ENCODE results near the gene ADAM19.
A peak's percentile ranks its signal among the peaks of the same experiment; 100 is the strongest.

Gene ADAM19

DNA sequence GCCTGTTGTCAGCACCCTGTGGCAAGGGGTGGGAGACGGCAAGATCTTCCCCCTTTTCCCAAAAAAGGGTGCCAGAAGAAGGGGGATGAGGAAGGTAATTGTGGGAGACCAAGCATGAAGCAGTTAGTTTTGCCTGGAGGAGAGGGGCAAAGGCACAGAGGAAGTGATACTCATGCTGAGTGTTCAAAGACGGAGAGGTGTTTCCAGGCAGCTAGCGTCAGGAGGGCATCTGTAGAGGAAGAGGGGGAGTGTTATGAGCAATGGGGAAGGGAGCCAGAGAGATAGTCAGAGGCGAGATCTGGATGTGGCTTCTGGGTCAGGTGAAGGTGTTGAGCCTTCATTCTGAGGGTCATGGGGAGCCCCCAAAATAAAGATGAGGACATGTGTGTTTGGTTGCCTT lies 26.9 kb upstream of the ADAM19 start:
- Mint-ChIP-seq H3K27me3 (no peaks in the 10 kb centered on the region), H3K27ac (peak overlapping the region; percentile 90), H3K4me3 (peak overlapping the region; percentile 66), H3K9me3 (ENCODE audit: low read depth) (no peaks in the 10 kb centered on the region), H3K4me1 (ENCODE audit: low read depth) (peaks cover 66% of the 10 kb centered on the region), H3K36me3 (no peaks in the 10 kb centered on the region)

DNA sequence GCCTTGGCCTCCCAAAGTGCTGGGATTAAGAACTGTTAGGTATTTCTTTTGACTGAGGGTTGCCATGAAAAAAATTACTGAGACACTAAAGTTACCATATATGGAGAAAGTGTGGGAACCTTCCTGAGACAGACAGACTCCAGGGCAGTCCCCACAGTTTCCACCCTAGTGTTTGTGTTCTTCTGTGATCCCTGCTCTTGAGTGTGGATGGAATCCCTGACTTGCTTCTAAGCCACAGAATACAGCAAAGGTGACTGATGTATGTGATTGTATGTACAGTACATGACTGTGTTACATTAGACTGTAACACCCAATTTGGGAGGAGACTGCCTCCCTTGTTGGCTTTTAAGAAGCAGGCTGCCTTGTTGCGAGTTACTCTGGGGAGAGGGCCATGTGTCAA lies 24.7 kb upstream of the ADAM19 start:
- Mint-ChIP-seq H3K9me3 (ENCODE audit: low read depth) (no peaks in the 10 kb centered on the region), H3K36me3 (no peaks in the 10 kb centered on the region), H3K27ac (peak overlapping the region; percentile 70)

GRCh38 chr5:157599565-157599964 lies 24.0 kb upstream of the ADAM19 start:
- Mint-ChIP-seq H3K9me3 (ENCODE audit: low read depth) (no peaks in the 10 kb centered on the region), H3K36me3 (no peaks in the 10 kb centered on the region), H3K4me3 (no peak overlapping the region), H3K4me1 (ENCODE audit: low read depth) (peaks cover 77% of the 10 kb centered on the region), H3K27me3 (no peaks in the 10 kb centered on the region), H3K27ac (peak overlapping the region; percentile 29)

More for the DNA sequence above, 24.7 kb upstream of the ADAM19 start:
- H3K27me3 Mint-ChIP-seq = no peaks in the 10 kb centered on the region
- H3K4me1 Mint-ChIP-seq (ENCODE audit: low read depth) = peaks cover 77% of the 10 kb centered on the region
- H3K4me3 Mint-ChIP-seq = no peak overlapping the region

GRCh38 chr5:157598350-157598936 lies 22.9 kb upstream of the ADAM19 start:
- H3K4me1 Mint-ChIP-seq (ENCODE audit: low read depth) = peaks cover 73% of the 10 kb centered on the region

GRCh38 chr5:157597277-157597676 lies 21.7 kb upstream of the ADAM19 start:
- H3K4me1 Mint-ChIP-seq (ENCODE audit: low read depth) = peaks cover 70% of the 10 kb centered on the region
- H3K27ac Mint-ChIP-seq = no peak overlapping the region
- peaks cover 3% of the 10 kb centered on the region for H3K27me3 Mint-ChIP-seq
- peak overlapping the region; percentile 25 for H3K4me3 Mint-ChIP-seq
- peaks cover 2% of the 10 kb centered on the region for H3K36me3 Mint-ChIP-seq
- H3K9me3 Mint-ChIP-seq (ENCODE audit: low read depth) = no peaks in the 10 kb centered on the region

More at GRCh38 chr5:157598350-157598936, 22.9 kb upstream of the ADAM19 start:
- peaks cover 1% of the 10 kb centered on the region for H3K36me3 Mint-ChIP-seq
- H3K27ac Mint-ChIP-seq = peak overlapping the region; percentile 71
- H3K9me3 Mint-ChIP-seq (ENCODE audit: low read depth) = no peaks in the 10 kb centered on the region
- peak overlapping the region; percentile 49 for H3K4me3 Mint-ChIP-seq
- peaks cover 1% of the 10 kb centered on the region for H3K27me3 Mint-ChIP-seq

- H3K27me3 Mint-ChIP-seq = peaks cover 3% of the 10 kb centered on the region
- peaks cover 2% of the 10 kb centered on the region for H3K36me3 Mint-ChIP-seq
- H3K4me3 Mint-ChIP-seq = no peak overlapping the region
- no peak overlapping the region for H3K27ac Mint-ChIP-seq
- H3K4me1 Mint-ChIP-seq (ENCODE audit: low read depth) = peaks cover 70% of the 10 kb centered on the region
- no peaks in the 10 kb centered on the region for H3K9me3 Mint-ChIP-seq (ENCODE audit: low read depth)
Measured at GRCh38 chr5:157596487-157596886, 20.9 kb upstream of the ADAM19 start.

DNA sequence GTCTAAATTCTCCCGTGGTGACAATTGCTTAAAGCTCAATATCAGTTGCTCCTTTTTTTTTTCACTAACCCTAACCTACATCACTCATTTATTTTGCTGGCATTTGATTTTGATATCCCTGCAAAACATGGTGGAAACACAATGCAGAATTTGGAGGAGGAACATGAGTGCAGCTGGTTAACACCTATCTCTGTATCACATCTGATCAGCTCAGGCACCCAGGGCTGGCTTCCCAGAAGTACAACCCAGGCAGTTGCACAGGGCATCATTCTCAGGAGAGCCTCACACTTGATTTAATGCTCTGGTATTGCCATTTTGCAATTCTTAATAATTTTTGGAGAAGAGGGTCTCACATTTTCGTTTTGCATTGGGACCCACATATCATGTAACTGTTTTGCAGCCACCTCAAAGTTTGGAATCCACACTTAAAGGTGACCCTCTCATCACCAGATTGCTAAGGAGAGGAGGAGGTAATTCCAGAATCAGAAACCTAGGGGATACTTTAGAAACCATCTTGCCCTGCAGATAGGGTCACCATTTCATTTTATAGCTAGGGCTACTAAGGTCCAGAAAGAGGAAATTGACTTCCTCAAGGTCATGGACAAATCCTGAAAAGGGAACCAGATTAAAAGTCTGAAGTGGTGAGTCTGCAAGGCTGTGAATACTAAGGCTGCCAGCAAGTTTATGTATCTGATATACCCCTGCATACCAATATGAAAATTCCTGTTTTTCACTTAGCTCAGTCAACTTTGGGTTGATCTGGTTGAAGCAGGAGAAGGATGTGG lies 19.3 kb upstream of the ADAM19 start:
- peaks cover 64% of the 10 kb centered on the region for H3K4me1 Mint-ChIP-seq (ENCODE audit: low read depth)
- no peak overlapping the region for H3K4me3 Mint-ChIP-seq
- H3K9me3 Mint-ChIP-seq (ENCODE audit: low read depth) = no peaks in the 10 kb centered on the region
- no peak overlapping the region for H3K27ac Mint-ChIP-seq
- H3K27me3 Mint-ChIP-seq = peaks cover 3% of the 10 kb centered on the region
- H3K36me3 Mint-ChIP-seq = peaks cover 2% of the 10 kb centered on the region

DNA sequence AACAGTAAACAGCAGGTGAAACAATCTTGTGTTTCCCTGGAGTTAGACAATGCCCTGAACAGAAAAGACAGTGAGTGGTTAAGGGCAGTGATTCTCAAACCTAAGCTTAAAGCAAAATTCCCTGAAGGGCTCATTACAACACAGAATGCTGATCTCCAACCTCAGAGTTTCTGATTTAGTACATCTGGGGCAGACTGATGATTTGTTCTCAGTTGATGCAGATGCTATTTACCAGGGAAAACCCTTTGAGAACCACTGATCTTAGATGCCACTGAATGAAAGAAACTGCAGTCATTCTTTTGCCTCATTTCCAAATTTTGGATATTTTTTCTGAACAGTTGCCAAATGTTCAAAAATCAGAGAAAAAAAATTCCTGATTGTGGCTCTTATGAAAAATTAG lies 18.7 kb upstream of the ADAM19 start:
- Mint-ChIP-seq H3K4me1 (ENCODE audit: low read depth) (peaks cover 60% of the 10 kb centered on the region), H3K9me3 (ENCODE audit: low read depth) (no peaks in the 10 kb centered on the region), H3K4me3 (no peak overlapping the region), H3K27me3 (peaks cover 3% of the 10 kb centered on the region), H3K27ac (no peak overlapping the region), H3K36me3 (peaks cover 2% of the 10 kb centered on the region)

GRCh38 chr5:157593052-157593757 lies 17.6 kb upstream of the ADAM19 start:
- Mint-ChIP-seq H3K27me3 (peaks cover 3% of the 10 kb centered on the region), H3K4me3 (no peak overlapping the region)

GRCh38 chr5:157592594-157592993 lies 17.0 kb upstream of the ADAM19 start:
- Mint-ChIP-seq H3K36me3 (peaks cover 2% of the 10 kb centered on the region), H3K4me3 (no peak overlapping the region), H3K27ac (peak overlapping the region; percentile 36), H3K4me1 (ENCODE audit: low read depth) (peaks cover 47% of the 10 kb centered on the region), H3K9me3 (ENCODE audit: low read depth) (no peaks in the 10 kb centered on the region), H3K27me3 (peaks cover 3% of the 10 kb centered on the region)

More at GRCh38 chr5:157593052-157593757, 17.6 kb upstream of the ADAM19 start:
- peaks cover 50% of the 10 kb centered on the region for H3K4me1 Mint-ChIP-seq (ENCODE audit: low read depth)
- no peaks in the 10 kb centered on the region for H3K9me3 Mint-ChIP-seq (ENCODE audit: low read depth)
- peaks cover 2% of the 10 kb centered on the region for H3K36me3 Mint-ChIP-seq
- peak overlapping the region; percentile 36 for H3K27ac Mint-ChIP-seq

DNA sequence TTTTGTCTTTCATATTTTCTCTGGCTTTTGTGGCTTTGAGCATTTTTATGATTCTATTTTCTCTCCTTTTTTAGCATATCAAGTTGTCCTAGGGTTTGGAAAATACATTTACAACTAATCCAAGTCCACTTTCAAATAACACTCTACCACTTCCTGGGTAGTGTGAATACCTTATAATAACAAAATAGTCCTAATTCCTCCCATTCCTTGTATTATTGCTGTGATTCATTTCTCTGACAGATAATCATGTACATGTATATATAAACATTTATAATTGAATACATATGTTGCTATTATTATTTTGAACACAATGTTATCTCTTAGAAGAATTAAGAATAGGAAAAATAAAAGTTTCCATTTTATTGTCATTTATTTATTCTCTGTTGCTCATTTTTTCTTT lies 14.9 kb upstream of the ADAM19 start:
- peaks cover 26% of the 10 kb centered on the region for H3K4me1 Mint-ChIP-seq (ENCODE audit: low read depth)
- H3K4me3 Mint-ChIP-seq = no peak overlapping the region
- H3K9me3 Mint-ChIP-seq (ENCODE audit: low read depth) = no peaks in the 10 kb centered on the region
- peaks cover 3% of the 10 kb centered on the region for H3K27me3 Mint-ChIP-seq
- no peak overlapping the region for H3K27ac Mint-ChIP-seq
- H3K36me3 Mint-ChIP-seq = peaks cover 2% of the 10 kb centered on the region

- Mint-ChIP-seq H3K9me3 (ENCODE audit: low read depth) (no peaks in the 10 kb centered on the region), H3K36me3 (no peaks in the 10 kb centered on the region), H3K27me3 (no peaks in the 10 kb centered on the region), H3K4me3 (no peak overlapping the region), H3K4me1 (ENCODE audit: low read depth) (peaks cover 10% of the 10 kb centered on the region), H3K27ac (no peak overlapping the region)
Measured at GRCh38 chr5:157584628-157585027, 9.1 kb upstream of the ADAM19 start.

- H3K27me3 Mint-ChIP-seq = no peaks in the 10 kb centered on the region
- no peak overlapping the region for H3K27ac Mint-ChIP-seq
- H3K9me3 Mint-ChIP-seq (ENCODE audit: low read depth) = no peaks in the 10 kb centered on the region
- peaks cover 18% of the 10 kb centered on the region for H3K4me1 Mint-ChIP-seq (ENCODE audit: low read depth)
- H3K36me3 Mint-ChIP-seq = no peaks in the 10 kb centered on the region
- H3K4me3 Mint-ChIP-seq = no peak overlapping the region
Measured at GRCh38 chr5:157582731-157583620, 7.4 kb upstream of the ADAM19 start.

- no peaks in the 10 kb centered on the region for H3K27me3 Mint-ChIP-seq
- H3K36me3 Mint-ChIP-seq = no peaks in the 10 kb centered on the region
- peaks cover 18% of the 10 kb centered on the region for H3K4me1 Mint-ChIP-seq (ENCODE audit: low read depth)
- H3K9me3 Mint-ChIP-seq (ENCODE audit: low read depth) = no peaks in the 10 kb centered on the region
- no peak overlapping the region for H3K4me3 Mint-ChIP-seq
- H3K27ac Mint-ChIP-seq = no peak overlapping the region
Measured at GRCh38 chr5:157581901-157582300, 6.3 kb upstream of the ADAM19 start.
